Testis (tissue), 3 donors: ENCODE data around the gene LCE1E. TPM values are rescaled to one million over a fixed set of nuclear protein-coding genes. Genes with fewer than 3 reads are reported as not detected.

ENCODE experiments used
- DNase-seq: peaks from one replicate; pipeline ENCODE4 v3.0.0-alpha.2; 2019
- H3K27ac ChIP-seq, 2 donors: fragments of 200-600 bp; sonication (generic); one replicate each; pipeline ENCODE4 v1.5.1; 2019
- H3K27me3 ChIP-seq: fragments of 200-600 bp; sonication (generic); one replicate; pipeline ENCODE4 v1.5.1; 2019
- H3K36me3 ChIP-seq: fragments of 200-600 bp; sonication (generic); one replicate; pipeline ENCODE4 v1.5.1; 2017; ENCODE audit warnings: low read depth; ENCODE audit errors: missing control alignments
- H3K4me1 ChIP-seq: fragments of 200-600 bp; sonication (generic); one replicate; pipeline ENCODE4 v1.5.1; 2019
- H3K4me3 ChIP-seq, 2 donors: fragments of 200-600 bp; sonication (generic); one replicate each; pipeline ENCODE4 v1.5.1; 2017 to 2019
- H3K9me3 ChIP-seq: fragments of 200-600 bp; sonication (generic); one replicate; pipeline ENCODE4 v1.5.1; 2017
- POLR2A ChIP-seq: fragments of 450-650 bp; IDR thresholded peaks from one replicate; pipeline ENCODE4 v1.6.1; 2017; ENCODE audit warnings: antibody characterized with exemption, mild to moderate bottlenecking, moderate library complexity
- WGBS, 2 donors: methylation state at CpG; one replicate each; pipeline ENCODE4 v1.1.5; 2018; 5-methylcytosine and 5-hydroxymethylcytosine counted together
- intact Hi-C: fragments of 100-400 bp; cut with DNase I; formaldehyde crosslinking; loops from one replicate; pipeline ENCODE4 v1.15.1; 2023; ENCODE audit warnings: low total_unique reads
- polyA plus RNA-seq: library from polyadenylated mRNA; stranded (reverse); fragments of 350-450 nt; fragmentation: Illumina TruSeq; extraction: RNeasy Lipid Tissue Mini Kit (QIAGEN cat#74804); gene quantifications from one replicate; pipeline ENCODE4 v1.2.3, GENCODE V29; 2014; ENCODE audit warnings: low read depth, low replicate concordance; ENCODE audit not compliant: insufficient read depth
- total RNA-seq, 2 donors: library from RNA; depleted of rRNA; stranded (reverse); fragments of >200 nt; gene quantifications; one replicate each; pipeline ENCODE4 v1.2.3, GENCODE V29; 2016
- TF ChIP-seq, protein P1 (sequence below), 3 experiments: fragments of 450-650 bp in 2 of 3; fragments of 200-600 bp in 1 of 3; sonication (generic) in 1 of 3; IDR thresholded peaks; one replicate each; pipeline ENCODE4 v1.5.1; 2016 to 2019; ENCODE audit warnings: antibody characterized with exemption in 3 of 3, mild to moderate bottlenecking in 2 of 3, moderate library complexity in 1 of 3

The LCE1E gene
- total and polyA plus RNA-seq, 3 donors from 2014 or later: not detected

DNA sequence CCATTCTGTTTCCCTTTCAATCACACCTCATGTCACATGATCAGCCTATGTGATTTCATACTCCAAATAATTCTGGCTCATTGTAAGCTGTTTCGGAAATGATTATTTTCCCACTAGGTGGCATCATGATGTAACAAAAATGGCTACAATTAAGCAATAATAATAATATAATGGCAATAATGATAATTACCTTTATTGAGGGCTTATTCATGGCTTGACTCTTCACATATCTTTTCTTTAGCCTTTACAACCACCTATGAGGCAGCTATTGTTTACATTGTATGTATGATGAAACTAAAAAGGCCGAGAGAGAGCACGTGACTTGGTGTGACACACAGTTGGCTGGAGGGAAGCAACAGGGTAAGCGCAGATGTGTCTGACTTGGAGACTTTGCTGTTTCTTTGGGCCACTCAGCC is 40.8 kb upstream of the LCE1E start:
- TF ChIP-seq POLR2A: no peak
- TF ChIP-seq, protein P1, sequence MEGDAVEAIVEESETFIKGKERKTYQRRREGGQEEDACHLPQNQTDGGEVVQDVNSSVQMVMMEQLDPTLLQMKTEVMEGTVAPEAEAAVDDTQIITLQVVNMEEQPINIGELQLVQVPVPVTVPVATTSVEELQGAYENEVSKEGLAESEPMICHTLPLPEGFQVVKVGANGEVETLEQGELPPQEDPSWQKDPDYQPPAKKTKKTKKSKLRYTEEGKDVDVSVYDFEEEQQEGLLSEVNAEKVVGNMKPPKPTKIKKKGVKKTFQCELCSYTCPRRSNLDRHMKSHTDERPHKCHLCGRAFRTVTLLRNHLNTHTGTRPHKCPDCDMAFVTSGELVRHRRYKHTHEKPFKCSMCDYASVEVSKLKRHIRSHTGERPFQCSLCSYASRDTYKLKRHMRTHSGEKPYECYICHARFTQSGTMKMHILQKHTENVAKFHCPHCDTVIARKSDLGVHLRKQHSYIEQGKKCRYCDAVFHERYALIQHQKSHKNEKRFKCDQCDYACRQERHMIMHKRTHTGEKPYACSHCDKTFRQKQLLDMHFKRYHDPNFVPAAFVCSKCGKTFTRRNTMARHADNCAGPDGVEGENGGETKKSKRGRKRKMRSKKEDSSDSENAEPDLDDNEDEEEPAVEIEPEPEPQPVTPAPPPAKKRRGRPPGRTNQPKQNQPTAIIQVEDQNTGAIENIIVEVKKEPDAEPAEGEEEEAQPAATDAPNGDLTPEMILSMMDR (IDR thresholded peaks at IDR 0.05): no peak
- Histone ChIP-seq H3K27ac (no peak overlapping the region), H3K9me3 (no peaks in the 10 kb centered on the region), H3K36me3 (no peaks in the 10 kb centered on the region), H3K27me3 (no peaks in the 10 kb centered on the region), H3K4me3 (no peak overlapping the region), H3K4me1 (no peaks in the 10 kb centered on the region)
- DNase-seq: no peak
- 77 to 88% methylated on average over 4 of the region's 4 CpGs for WGBS, 2 donors
- intact Hi-C loops: no loop called here

DNA sequence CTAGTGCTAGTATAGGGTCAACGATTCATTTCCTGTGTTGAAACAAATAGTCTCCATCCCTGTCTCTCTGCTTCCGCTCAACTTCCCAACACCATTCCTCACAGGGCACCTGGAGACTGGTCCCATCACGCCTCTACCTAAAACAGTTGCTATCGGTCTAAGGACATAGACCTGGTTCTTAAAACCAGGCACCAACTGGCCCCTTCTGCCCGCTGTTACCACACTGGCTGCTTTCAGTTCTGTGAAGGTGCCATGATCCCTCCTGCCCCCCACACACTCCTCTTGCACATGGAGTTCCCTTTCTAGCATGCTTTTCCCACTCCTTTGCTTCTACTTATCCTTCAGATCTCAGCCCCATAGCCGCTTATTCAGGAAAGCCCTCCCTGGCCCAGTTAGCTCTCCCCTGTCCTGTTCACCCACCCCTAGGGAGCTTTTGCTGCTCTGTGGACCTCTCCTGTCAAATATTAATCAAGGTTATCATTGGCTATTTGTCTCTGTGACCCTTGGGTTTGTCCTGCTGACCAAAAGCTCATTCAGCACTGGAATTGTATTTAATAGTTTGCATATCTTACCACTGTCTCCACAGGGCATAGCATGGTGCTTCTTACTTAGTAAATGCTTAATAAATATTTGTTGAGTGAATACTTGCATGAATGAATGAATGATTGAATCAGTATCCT is 40.2 kb upstream of the LCE1E start:
- Histone ChIP-seq H3K9me3 (no peaks in the 10 kb centered on the region), H3K27ac (no peak overlapping the region), H3K36me3 (no peaks in the 10 kb centered on the region), H3K4me1 (no peaks in the 10 kb centered on the region), H3K27me3 (no peaks in the 10 kb centered on the region), H3K4me3 (no peak overlapping the region)
- TF ChIP-seq POLR2A: no peak
- TF ChIP-seq, protein P1 (IDR thresholded peaks at IDR 0.05): no peak
- WGBS, 2 donors: 87 to 93% methylated on average over 6 of the region's 6 CpGs
- DNase-seq: no peak
- intact Hi-C loops: no loop called here

DNA sequence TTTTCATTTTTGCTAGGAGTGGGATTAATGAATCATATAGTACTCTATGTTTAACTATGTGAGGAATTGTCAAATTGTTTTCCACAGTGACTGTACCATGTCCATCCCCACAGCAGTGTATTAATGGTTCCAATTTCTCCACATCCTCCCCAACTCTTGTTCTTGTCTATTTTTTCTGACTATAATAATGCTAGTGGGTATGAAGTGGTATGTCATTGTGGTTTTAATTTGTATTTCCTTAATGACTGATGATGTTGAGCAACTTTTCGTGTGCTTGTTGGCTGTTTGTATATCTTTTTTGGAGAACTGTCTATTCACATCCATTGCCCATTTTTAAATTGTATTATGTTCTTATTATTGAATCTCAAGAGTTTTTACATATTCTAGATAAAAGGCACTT is 38.2 kb upstream of the LCE1E start:
- WGBS, 2 donors: 68 to 71% methylated on average over 1 of the region's 1 CpG
- no peak for TF ChIP-seq POLR2A
- TF ChIP-seq, protein P1 (IDR thresholded peaks at IDR 0.05): no peak
- Histone ChIP-seq H3K36me3 (no peaks in the 10 kb centered on the region), H3K9me3 (no peaks in the 10 kb centered on the region), H3K4me3 (no peak overlapping the region), H3K27ac (no peak overlapping the region), H3K27me3 (no peaks in the 10 kb centered on the region), H3K4me1 (no peaks in the 10 kb centered on the region)
- no peak for DNase-seq
- intact Hi-C loops: no loop called here

DNA sequence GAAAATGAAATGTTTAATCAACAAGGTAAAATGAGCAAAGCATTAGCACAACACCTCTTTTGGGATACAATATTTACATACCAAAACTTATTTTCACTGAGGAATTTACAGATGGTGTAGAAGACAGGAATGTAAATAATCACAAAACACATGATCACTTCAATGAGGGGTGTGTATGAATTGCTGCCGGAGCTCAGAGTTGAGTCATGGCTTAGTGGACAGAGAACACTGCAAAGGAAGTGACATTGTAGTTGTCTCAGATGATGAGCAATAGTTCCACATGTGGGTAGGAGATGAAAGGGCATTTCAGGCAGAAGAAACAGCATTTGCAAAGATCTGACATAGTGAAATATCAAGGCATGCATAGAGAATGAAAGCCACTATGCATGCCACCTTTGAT is 33.8 kb upstream of the LCE1E start:
- Histone ChIP-seq H3K36me3 (no peaks in the 10 kb centered on the region), H3K4me3 (no peak overlapping the region), H3K4me1 (no peaks in the 10 kb centered on the region), H3K27ac (no peak overlapping the region), H3K9me3 (no peaks in the 10 kb centered on the region), H3K27me3 (no peaks in the 10 kb centered on the region)
- intact Hi-C loops: no loop called here
- TF ChIP-seq, protein P1 (IDR thresholded peaks at IDR 0.05): no peak
- no peak for TF ChIP-seq POLR2A
- 67 to 85% methylated on average over 1 of the region's 1 CpG for WGBS, 2 donors
- no peak for DNase-seq

DNA sequence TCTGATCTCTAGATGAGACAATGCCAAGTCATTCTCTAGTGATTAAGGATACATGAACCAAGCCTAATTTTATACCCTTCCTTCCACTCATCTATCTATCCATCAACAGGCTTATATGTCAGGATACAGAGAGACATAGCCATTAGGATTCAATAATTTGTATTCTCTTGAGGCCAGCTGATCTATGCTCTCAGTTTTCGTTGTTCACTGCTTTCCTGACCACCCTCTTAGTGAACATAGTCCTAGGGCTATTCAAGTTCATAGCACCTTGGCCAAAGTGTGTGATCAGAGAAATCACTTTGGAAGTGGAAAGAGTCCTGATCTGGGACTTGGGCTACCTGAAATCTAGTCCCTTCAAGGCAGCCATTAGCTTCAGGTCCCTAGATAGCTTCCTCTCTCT is 32.5 kb upstream of the LCE1E start:
- intact Hi-C loops: no loop called here
- no peaks in the 10 kb centered on the region for H3K27me3 ChIP-seq
- H3K4me1 ChIP-seq: no peaks in the 10 kb centered on the region
- TF ChIP-seq, protein P1 (IDR thresholded peaks at IDR 0.05): no peak
- TF ChIP-seq POLR2A: no peak
- DNase-seq: no peak
- no peaks in the 10 kb centered on the region for H3K36me3 ChIP-seq
- H3K9me3 ChIP-seq: no peaks in the 10 kb centered on the region
- 30 to 65% methylated on average over 1 of the region's 1 CpG for WGBS, 2 donors
- no peak overlapping the region for H3K4me3 ChIP-seq
- H3K27ac ChIP-seq: no peak overlapping the region
